HEK293T (cell line): Measurements from ENCODE around the gene TRIOBP.

Experiments
- ARNT ChIP-seq: fragments of 450-650 bp; IDR thresholded peaks from 2 replicates; pipeline ENCODE4 v1.6.1; 2017; ENCODE audit warnings: mild to moderate bottlenecking
- BHLHE40 ChIP-seq: fragments of 450-650 bp; IDR thresholded peaks from 2 replicates; pipeline ENCODE4 v1.6.1; 2016; ENCODE audit warnings: mild to moderate bottlenecking, moderate library complexity, borderline replicate concordance
- ELF4 ChIP-seq: fragments of 450-650 bp; IDR thresholded peaks from 2 replicates; pipeline ENCODE4 v1.6.1; 2017; ENCODE audit warnings: antibody characterized with exemption
- FOXK2 ChIP-seq: fragments of 450-650 bp; IDR thresholded peaks from 2 replicates; pipeline ENCODE4 v1.6.1; 2016; ENCODE audit warnings: mild to moderate bottlenecking
- L3MBTL2 ChIP-seq: fragments of 450-650 bp; conservative IDR thresholded peaks from 2 replicates; pipeline ENCODE4 v1.6.1; 2016; ENCODE audit warnings: mild to moderate bottlenecking
- LEF1 ChIP-seq: fragments of 450-650 bp; IDR thresholded peaks from 2 replicates; pipeline ENCODE4 v1.6.1; 2017; ENCODE audit warnings: mild to moderate bottlenecking, borderline replicate concordance
- NFRKB ChIP-seq: fragments of 450-650 bp; IDR thresholded peaks from 2 replicates; pipeline ENCODE4 v1.6.1; 2016; ENCODE audit warnings: mild to moderate bottlenecking, moderate library complexity
- TARDBP ChIP-seq: fragments of 450-650 bp; IDR thresholded peaks from 2 replicates; pipeline ENCODE4 v1.6.1; 2016

GRCh38 chr22:37665487-37665886 lies 31.4 kb upstream of the TRIOBP start:
- TF ChIP-seq FOXK2: no peak
- no peak for TF ChIP-seq ELF4
- TF ChIP-seq ARNT: no peak
- TF ChIP-seq NFRKB: no peak
- TF ChIP-seq LEF1: no peak
- TF ChIP-seq L3MBTL2: no peak
- TF ChIP-seq TARDBP: no peak
- TF ChIP-seq BHLHE40: no peak
